ENCODE data around the gene RGL1.

Gene RGL1

DNA sequence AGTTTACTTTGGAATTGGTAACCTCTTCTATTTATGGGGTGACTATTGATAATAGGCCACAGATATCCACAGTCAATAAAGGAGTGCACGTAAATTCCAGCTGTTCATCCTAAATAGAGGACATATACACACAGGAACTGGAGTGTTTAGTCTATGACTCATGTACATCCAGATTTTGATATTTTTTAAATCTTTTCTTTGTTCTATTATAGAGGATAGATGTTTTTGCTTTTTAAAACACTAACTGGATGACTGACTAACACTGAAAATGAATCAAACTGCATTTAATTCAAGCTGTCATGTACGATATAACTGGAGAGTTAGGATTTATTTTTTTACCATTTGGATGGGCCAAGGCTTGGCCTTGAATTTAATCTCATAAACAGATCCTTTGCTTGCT, 45.9 kb downstream of the RGL1 start (continued):
- TF ChIP-seq, protein P1, sequence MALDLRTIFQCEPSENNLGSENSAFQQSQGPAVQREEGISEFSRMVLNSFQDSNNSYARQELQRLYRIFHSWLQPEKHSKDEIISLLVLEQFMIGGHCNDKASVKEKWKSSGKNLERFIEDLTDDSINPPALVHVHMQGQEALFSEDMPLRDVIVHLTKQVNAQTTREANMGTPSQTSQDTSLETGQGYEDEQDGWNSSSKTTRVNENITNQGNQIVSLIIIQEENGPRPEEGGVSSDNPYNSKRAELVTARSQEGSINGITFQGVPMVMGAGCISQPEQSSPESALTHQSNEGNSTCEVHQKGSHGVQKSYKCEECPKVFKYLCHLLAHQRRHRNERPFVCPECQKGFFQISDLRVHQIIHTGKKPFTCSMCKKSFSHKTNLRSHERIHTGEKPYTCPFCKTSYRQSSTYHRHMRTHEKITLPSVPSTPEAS (tag by site-specific recombination; IDR thresholded peaks at IDR 0.05), result no peak
- TF ChIP-seq, protein P2, sequence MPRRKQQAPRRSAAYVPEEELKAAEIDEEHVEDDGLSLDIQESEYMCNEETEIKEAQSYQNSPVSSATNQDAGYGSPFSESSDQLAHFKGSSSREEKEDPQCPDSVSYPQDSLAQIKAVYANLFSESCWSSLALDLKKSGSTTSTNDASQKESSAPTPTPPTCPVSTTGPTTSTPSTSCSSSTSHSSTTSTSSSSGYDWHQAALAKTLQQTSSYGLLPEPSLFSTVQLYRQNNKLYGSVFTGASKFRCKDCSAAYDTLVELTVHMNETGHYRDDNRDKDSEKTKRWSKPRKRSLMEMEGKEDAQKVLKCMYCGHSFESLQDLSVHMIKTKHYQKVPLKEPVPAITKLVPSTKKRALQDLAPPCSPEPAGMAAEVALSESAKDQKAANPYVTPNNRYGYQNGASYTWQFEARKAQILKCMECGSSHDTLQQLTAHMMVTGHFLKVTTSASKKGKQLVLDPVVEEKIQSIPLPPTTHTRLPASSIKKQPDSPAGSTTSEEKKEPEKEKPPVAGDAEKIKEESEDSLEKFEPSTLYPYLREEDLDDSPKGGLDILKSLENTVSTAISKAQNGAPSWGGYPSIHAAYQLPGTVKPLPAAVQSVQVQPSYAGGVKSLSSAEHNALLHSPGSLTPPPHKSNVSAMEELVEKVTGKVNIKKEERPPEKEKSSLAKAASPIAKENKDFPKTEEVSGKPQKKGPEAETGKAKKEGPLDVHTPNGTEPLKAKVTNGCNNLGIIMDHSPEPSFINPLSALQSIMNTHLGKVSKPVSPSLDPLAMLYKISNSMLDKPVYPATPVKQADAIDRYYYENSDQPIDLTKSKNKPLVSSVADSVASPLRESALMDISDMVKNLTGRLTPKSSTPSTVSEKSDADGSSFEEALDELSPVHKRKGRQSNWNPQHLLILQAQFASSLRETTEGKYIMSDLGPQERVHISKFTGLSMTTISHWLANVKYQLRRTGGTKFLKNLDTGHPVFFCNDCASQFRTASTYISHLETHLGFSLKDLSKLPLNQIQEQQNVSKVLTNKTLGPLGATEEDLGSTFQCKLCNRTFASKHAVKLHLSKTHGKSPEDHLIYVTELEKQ (tag by site-specific recombination; IDR thresholded peaks at IDR 0.05; ENCODE audit: borderline replicate concordance), result no peak
- TF ChIP-seq, protein P3, sequence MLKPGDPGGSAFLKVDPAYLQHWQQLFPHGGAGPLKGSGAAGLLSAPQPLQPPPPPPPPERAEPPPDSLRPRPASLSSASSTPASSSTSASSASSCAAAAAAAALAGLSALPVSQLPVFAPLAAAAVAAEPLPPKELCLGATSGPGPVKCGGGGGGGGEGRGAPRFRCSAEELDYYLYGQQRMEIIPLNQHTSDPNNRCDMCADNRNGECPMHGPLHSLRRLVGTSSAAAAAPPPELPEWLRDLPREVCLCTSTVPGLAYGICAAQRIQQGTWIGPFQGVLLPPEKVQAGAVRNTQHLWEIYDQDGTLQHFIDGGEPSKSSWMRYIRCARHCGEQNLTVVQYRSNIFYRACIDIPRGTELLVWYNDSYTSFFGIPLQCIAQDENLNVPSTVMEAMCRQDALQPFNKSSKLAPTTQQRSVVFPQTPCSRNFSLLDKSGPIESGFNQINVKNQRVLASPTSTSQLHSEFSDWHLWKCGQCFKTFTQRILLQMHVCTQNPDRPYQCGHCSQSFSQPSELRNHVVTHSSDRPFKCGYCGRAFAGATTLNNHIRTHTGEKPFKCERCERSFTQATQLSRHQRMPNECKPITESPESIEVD (tag by site-specific recombination; IDR thresholded peaks at IDR 0.05), result no peak

DNA sequence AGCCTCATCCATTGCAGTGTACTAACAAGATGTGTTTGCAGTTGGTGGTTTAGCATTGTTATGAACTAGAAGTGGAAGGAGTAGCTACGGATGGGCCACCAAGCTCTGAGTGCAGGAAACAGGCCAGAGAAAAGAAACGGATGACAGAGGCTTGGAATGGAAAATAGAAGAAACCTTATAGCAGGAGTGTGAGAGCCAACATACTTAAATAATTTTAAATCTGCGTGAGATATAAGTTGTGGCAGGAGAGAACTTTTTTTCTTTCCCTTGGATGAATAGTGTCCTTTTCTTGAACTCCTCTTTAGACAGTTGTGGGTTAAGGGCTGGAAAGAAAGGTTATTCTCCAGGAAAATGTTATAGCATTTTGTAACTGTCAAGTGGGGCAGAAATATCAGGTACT, 54.2 kb downstream of the RGL1 start:
- POLR2A ChIA-PET, result no interaction called here
- Histone ChIP-seq H3K9me3 (ENCODE audit: control insufficient read depth, insufficient read depth, low read depth, low read length) (no peaks in the 10 kb centered on the region), H3K4me3 (ENCODE audit: low read depth, low read length) (no peak overlapping the region), H3K4me1 (ENCODE audit: control insufficient read depth, insufficient read depth, low read length) (no peaks in the 10 kb centered on the region), H3K27ac (ENCODE audit: extremely low read depth, low read depth, low read length) (no peak overlapping the region), H3K36me3 (ENCODE audit: control insufficient read depth in 2 of 2, insufficient read depth in 1 of 2, low read length in 2 of 2) (no peaks in the 10 kb centered on the region)
- TF ChIP-seq MZF1 (tag by site-specific recombination; IDR thresholded peaks at IDR 0.05; ENCODE audit: borderline replicate concordance), result no peak
- no peak for TF ChIP-seq ZNF175 (tag by site-specific recombination; IDR thresholded peaks at IDR 0.05)
- no peak for TF ChIP-seq YY2 (tag by site-specific recombination; IDR thresholded peaks at IDR 0.05)
- TF ChIP-seq ZNF585B (tag by site-specific recombination; IDR thresholded peaks at IDR 0.05), result no peak
- no peak for TF ChIP-seq ZNF558 (tag by site-specific recombination; IDR thresholded peaks at IDR 0.05)
- no peak for TF ChIP-seq ZNF521 (tag by site-specific recombination; IDR thresholded peaks at IDR 0.05)
- TF ChIP-seq KLF9 (tag by site-specific recombination; IDR thresholded peaks at IDR 0.05; ENCODE audit: low read depth), result no peak
- TF ChIP-seq ZBTB21 (tag by site-specific recombination; IDR thresholded peaks at IDR 0.05), result no peak
- TF ChIP-seq, protein P4, sequence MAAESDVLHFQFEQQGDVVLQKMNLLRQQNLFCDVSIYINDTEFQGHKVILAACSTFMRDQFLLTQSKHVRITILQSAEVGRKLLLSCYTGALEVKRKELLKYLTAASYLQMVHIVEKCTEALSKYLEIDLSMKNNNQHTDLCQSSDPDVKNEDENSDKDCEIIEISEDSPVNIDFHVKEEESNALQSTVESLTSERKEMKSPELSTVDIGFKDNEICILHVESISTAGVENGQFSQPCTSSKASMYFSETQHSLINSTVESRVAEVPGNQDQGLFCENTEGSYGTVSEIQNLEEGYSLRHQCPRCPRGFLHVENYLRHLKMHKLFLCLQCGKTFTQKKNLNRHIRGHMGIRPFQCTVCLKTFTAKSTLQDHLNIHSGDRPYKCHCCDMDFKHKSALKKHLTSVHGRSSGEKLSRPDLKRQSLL (tag by site-specific recombination; IDR thresholded peaks at IDR 0.05), result no peak
- no peak for TF ChIP-seq ZNF654 (tag by site-specific recombination; IDR thresholded peaks at IDR 0.05; ENCODE audit: low read depth)
- TF ChIP-seq, protein P5, sequence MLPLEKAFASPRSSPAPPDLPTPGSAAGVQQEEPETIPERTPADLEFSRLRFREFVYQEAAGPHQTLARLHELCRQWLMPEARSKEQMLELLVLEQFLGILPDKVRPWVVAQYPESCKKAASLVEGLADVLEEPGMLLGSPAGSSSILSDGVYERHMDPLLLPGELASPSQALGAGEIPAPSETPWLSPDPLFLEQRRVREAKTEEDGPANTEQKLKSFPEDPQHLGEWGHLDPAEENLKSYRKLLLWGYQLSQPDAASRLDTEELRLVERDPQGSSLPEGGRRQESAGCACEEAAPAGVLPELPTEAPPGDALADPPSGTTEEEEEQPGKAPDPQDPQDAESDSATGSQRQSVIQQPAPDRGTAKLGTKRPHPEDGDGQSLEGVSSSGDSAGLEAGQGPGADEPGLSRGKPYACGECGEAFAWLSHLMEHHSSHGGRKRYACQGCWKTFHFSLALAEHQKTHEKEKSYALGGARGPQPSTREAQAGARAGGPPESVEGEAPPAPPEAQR (tag by site-specific recombination; IDR thresholded peaks at IDR 0.05), result no peak
- TF ChIP-seq ZNF677 (tag by site-specific recombination; IDR thresholded peaks at IDR 0.05), result no peak
- no peak for TF ChIP-seq ZNF248 (tag by site-specific recombination; IDR thresholded peaks at IDR 0.05)
- TF ChIP-seq BCL11A (tag by site-specific recombination; IDR thresholded peaks at IDR 0.05; ENCODE audit: low read depth), result no peak
- CTCF ChIA-PET, result no interaction called here
